Placental pericyte (primary cell): ENCODE measurements around the gene CDH23. TPM values are rescaled to one million over a fixed set of nuclear protein-coding genes. Genes with fewer than 3 reads are reported as not detected.

Source experiments
- small RNA-seq: library from RNA; depleted of rRNA; stranded (forward); fragments of <200 nt; gene quantifications from one replicate; pipeline ENCODE3, GENCODE V24; 2012; ENCODE audit warnings: low replicate concordance
- total RNA-seq: library from RNA; depleted of rRNA; stranded (reverse); fragments of >200 nt; gene quantifications from 2 replicates; pipeline ENCODE4 v1.2.3, GENCODE V29; 2012

The CDH23 gene
- total RNA-seq: under 0.01 and 0.14 TPM in 2 replicates

GRCh38 chr10:71396711-71397295, at the start of gene CDH23:
TSS of gene CDH23 (plus strand) at chr10:71396920. CDS start at chr10:71439832, 42,912 bp downstream.

GRCh38 chr10:71719464-71720201, 322.9 kb downstream of the CDH23 start, which contains the start of gene C10orf105:
TSS of gene C10orf105 (minus strand) at chr10:71719778. CDS start at chr10:71716337, 3,441 bp downstream.

GRCh38 chr10:71773221-71773971, 376.7 kb downstream of the CDH23 start, which contains the start of gene VSIR:
TSS of gene VSIR (minus strand) at chr10:71773520. CDS start at chr10:71773439, 81 bp downstream.

GRCh38 chr10:71850743-71851464, 454.2 kb downstream of the CDH23 start, which contains the start of gene PSAP:
TSS of gene PSAP (minus strand) at chr10:71851251. CDS start at chr10:71851221, 30 bp downstream.

Small RNA genes within 50 kb of the gene (small RNA-seq; reads per million reads assigned to genes)
- gene MIR7152 (not detected), gene RNU7-38P (0.20 reads per million)

Other genes with a start within 250 kb of the CDH23 start
- 63.6 and 116 TPM in 2 replicates for gene UNC5B, start 184.3 kb upstream of the CDH23 start, total RNA-seq
- 1.3 and 2.0 TPM in 2 replicates for gene SLC29A3, start 77.7 kb upstream of the CDH23 start, total RNA-seq